Kidney epithelial cell (primary cell): Measurements from ENCODE around the gene REG3G. TPM values are rescaled to one million over a fixed set of nuclear protein-coding genes. Genes with fewer than 3 reads are reported as not detected.

Experiments used
- DNase-seq: peaks from one replicate; pipeline ENCODE4 v3.0.0-alpha.2; 2010; ENCODE audit warnings: low read depth
- H3K27me3 ChIP-seq: 2 replicates; pipeline ENCODE4 v1.6.0; 2011; ENCODE audit warnings: low read length; ENCODE audit not compliant: control insufficient read depth, insufficient read depth
- H3K36me3 ChIP-seq: 2 replicates; pipeline ENCODE4 v1.5.1; 2011; ENCODE audit warnings: low read length; ENCODE audit not compliant: control insufficient read depth, insufficient read depth
- H3K4me3 ChIP-seq: 2 replicates; pipeline ENCODE4 v1.5.1; 2011; ENCODE audit warnings: low read depth, mild to moderate bottlenecking, control low read depth, low read length
- total RNA-seq: library from RNA; depleted of rRNA; stranded (reverse); fragments of >200 nt; gene quantifications from 2 replicates; pipeline ENCODE4 v1.2.3, GENCODE V29; 2015
- TF ChIP-seq, protein P1 (sequence below): IDR thresholded peaks from 2 replicates; pipeline ENCODE4 v1.5.1; 2011; ENCODE audit warnings: mild to moderate bottlenecking, moderate library complexity, low read length, control low read depth, inconsistent platforms; ENCODE audit not compliant: insufficient read depth, poor library complexity, severe bottlenecking

REG3G gene
- not detected in 2 replicates for total RNA-seq

DNA sequence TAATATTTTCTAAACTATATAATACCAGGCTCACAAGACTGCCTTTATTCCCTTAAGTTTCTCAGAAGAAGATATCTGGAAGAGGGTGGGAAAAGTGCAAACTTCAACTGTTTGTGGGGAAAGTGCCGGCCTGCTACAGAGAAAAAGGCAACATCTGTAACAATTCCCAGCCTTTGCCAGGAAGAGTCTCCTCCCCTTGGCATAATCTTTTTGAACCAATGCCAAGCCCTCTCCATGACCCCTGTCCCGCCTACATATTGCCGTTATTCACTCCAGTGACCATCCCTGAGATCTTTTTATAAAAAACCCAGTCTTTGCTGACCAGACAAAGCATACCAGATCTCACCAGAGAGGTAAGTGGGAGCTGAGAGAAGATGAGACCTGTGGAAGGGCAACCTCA, at the start of gene REG3G:
Gene REG3G, plus strand, starts transcription at position 282 of the 400 bp plus-strand sequence. CDS start 392 bp downstream, outside the sequence.
- H3K4me3 ChIP-seq = no peak within 1 kb of the TSS
- TF ChIP-seq, protein P1, sequence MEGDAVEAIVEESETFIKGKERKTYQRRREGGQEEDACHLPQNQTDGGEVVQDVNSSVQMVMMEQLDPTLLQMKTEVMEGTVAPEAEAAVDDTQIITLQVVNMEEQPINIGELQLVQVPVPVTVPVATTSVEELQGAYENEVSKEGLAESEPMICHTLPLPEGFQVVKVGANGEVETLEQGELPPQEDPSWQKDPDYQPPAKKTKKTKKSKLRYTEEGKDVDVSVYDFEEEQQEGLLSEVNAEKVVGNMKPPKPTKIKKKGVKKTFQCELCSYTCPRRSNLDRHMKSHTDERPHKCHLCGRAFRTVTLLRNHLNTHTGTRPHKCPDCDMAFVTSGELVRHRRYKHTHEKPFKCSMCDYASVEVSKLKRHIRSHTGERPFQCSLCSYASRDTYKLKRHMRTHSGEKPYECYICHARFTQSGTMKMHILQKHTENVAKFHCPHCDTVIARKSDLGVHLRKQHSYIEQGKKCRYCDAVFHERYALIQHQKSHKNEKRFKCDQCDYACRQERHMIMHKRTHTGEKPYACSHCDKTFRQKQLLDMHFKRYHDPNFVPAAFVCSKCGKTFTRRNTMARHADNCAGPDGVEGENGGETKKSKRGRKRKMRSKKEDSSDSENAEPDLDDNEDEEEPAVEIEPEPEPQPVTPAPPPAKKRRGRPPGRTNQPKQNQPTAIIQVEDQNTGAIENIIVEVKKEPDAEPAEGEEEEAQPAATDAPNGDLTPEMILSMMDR = no peak
- no peaks in the 10 kb centered on the region for H3K36me3 ChIP-seq
- no peaks in the 10 kb centered on the region for H3K27me3 ChIP-seq
- DNase-seq = no peak

DNA sequence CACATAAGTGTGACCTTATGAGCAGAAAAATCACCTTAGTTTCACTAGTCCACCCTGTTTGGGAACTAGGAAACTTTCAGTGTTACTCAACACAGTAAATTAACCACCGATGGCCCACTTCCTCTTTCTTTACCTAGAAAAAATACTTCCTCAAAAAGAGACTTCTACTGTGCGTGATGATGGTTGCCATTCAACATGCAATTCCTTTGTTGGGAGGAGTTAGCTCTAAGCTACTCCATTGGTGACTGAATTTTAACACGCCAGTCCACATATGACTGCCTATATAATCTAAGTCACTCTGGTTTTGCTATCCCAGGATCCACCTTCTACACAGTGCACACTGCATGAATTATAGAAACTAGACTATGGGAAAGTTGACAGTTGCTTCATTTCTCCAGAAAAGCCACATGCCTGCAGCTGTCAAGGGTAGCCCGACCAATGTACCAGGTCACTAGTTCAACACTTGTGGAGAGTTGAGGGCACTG, 47.8 kb upstream of the REG3G start:
- H3K27me3 ChIP-seq = no peaks in the 10 kb centered on the region
- TF ChIP-seq, protein P1 = no peak
- H3K36me3 ChIP-seq = no peaks in the 10 kb centered on the region
- H3K4me3 ChIP-seq = no peak overlapping the region
- no peak for DNase-seq

DNA sequence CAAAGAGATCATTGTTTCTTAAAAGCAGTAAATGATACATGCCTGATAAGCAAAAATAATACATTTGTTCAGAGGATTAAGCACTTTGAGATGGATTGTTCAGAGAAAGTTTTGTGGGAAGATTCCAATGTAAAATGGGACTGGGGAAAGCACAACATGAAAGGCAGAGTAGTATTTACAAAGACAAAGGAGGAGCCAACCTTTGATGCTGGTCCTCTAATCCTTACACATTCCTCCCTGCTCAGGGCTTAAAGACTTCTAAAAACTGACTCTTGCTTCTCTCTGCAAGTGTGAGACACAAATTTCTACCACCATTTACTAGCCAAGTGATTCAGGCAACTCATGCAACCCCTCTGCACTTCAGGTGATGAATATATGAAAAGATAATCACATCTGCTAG, 47.2 kb upstream of the REG3G start:
- Histone ChIP-seq H3K27me3 (no peaks in the 10 kb centered on the region), H3K4me3 (no peak overlapping the region), H3K36me3 (no peaks in the 10 kb centered on the region)
- TF ChIP-seq, protein P1 = no peak
- no peak for DNase-seq

DNA sequence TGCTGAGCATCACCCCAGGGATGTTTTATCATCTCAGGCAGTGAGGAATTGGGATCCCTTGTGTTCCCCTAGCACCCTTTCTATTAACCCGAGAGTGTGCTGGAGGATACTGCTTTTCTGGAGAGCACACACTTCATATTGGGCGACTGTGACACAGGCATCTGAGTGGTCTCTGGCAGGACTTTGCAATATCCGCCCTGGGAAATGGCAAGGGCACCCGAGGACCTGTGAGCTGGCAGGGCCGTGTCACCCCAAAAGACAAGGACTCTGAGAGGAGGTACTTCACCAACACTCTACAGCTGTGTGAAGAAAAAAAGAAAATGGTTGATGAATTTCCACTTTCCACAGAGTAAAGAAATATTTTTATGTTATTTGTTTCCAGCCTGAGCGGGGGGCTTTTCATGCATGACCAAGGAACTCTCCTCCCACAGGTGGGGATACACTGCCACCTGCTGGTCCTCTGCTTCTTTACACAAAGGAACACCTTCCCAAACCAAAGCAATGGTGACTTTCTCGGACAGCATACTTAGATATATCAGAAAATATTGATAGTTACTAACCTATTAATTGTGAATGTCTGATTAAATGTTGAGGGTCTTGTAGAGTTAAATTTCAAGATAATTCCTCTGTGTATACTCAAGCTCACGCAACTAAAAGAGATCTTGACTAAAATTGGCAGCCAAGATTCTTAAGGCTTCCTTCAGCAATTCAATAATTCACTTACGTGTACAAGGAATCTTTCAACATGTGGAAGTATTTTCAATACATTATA, 45.9 kb upstream of the REG3G start:
- no peak overlapping the region for H3K4me3 ChIP-seq
- H3K27me3 ChIP-seq = no peaks in the 10 kb centered on the region
- DNase-seq = no peak
- no peaks in the 10 kb centered on the region for H3K36me3 ChIP-seq
- TF ChIP-seq, protein P1 = peak; percentile 89

DNA sequence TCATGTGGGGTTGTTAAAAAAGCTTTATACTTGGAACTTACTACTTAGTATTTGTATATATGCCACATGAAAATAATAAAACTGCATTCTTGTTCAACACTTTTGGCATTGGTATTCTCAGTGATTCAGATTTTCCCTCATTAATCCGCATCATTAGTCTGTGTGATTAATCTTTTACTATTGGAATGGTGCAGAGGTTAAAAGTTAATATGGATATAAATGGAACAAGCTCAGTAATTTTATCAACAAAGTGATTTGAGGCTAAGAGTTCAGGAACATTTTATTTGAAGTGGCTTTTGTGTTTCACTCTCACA, 45.4 kb upstream of the REG3G start:
- TF ChIP-seq, protein P1 = no peak
- no peaks in the 10 kb centered on the region for H3K27me3 ChIP-seq
- no peak for DNase-seq
- H3K36me3 ChIP-seq = no peaks in the 10 kb centered on the region
- H3K4me3 ChIP-seq = no peak overlapping the region

DNA sequence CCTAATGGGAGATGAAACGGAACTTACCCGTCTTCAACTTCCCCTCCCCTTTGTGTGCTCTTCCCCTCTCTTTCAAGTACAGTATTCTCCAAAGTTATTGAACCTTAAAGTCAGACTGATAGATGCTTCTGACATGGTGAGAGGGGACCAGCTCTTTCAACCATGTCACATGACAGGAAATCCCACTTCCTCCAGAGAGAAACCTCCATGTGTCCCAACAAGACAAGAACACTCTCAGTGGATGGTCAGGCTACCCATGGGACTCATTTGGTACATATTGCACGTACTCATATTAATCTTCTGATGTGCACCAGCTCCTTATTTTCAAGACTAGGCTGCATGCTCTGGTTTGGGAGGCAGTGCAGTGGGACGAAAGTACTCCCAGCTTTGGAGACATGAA, 44.6 kb upstream of the REG3G start:
- no peaks in the 10 kb centered on the region for H3K27me3 ChIP-seq
- TF ChIP-seq, protein P1 = no peak
- no peak overlapping the region for H3K4me3 ChIP-seq
- H3K36me3 ChIP-seq = no peaks in the 10 kb centered on the region
- DNase-seq = no peak
